GM18867 (cell line): ENCODE data around the gene HOXC12.

Experiments
- ATAC-seq: cut with Tn5 transposase; IDR thresholded peaks from one replicate; pipeline ENCODE4 v1.9.1; 2021; ENCODE audit warnings: mild to moderate bottlenecking, moderate library complexity; ENCODE audit not compliant: unreplicated experiment

Gene HOXC12

GRCh38 chr12:53993162-53994008, 38.7 kb downstream of the HOXC12 start:
- ATAC-seq: no peak

- no peak for ATAC-seq
These were observed 39.2 kb downstream of the HOXC12 start for GRCh38 chr12:53994009-53994263.

- no peak for ATAC-seq
These were observed 39.7 kb downstream of the HOXC12 start for GRCh38 chr12:53994264-53995001.

GRCh38 chr12:53995002-53995377, 40.3 kb downstream of the HOXC12 start:
- no peak for ATAC-seq

DNA sequence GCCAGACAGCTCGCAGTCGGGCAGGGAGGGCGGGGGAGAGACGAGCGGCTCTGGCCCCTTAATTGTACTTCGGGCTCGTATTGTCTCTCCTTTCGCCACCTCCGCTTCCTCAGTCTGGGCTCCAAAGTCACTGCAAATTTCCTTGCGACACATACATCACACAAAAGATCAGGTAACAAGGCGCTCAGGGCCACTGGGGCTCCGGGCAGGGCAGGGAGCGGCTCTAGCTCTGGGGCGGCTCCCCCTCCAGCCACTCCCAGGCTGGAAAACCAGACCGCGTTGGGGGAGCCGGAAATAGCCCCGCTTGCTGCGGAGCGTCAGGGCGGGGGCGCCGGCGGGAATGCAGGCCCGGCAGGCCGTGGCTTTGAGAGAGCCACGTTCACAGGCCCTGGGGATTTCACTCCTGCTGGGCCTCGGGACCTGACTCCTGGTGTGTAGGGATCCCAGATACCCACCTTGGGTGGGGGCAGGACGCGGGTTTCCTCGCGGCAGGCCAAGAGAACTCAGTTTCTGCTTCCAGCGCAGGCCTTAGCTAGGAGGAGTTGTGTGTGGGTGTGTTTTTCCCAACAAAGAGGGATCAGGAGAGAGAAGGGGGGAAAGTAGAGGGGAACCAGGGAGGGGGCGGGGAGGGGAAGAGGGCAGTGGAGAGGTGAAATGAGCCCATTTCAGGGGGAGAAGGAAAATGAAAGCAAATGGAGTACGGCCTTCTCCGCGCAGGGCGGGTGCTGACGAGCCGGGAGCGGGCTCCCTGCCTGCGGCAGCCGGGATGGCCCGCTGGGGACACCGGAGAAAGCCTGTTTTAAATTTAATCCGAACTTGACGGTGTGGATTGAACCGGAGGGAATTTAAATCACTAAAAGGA, 40.9 kb downstream of the HOXC12 start:
- no peak for ATAC-seq

DNA sequence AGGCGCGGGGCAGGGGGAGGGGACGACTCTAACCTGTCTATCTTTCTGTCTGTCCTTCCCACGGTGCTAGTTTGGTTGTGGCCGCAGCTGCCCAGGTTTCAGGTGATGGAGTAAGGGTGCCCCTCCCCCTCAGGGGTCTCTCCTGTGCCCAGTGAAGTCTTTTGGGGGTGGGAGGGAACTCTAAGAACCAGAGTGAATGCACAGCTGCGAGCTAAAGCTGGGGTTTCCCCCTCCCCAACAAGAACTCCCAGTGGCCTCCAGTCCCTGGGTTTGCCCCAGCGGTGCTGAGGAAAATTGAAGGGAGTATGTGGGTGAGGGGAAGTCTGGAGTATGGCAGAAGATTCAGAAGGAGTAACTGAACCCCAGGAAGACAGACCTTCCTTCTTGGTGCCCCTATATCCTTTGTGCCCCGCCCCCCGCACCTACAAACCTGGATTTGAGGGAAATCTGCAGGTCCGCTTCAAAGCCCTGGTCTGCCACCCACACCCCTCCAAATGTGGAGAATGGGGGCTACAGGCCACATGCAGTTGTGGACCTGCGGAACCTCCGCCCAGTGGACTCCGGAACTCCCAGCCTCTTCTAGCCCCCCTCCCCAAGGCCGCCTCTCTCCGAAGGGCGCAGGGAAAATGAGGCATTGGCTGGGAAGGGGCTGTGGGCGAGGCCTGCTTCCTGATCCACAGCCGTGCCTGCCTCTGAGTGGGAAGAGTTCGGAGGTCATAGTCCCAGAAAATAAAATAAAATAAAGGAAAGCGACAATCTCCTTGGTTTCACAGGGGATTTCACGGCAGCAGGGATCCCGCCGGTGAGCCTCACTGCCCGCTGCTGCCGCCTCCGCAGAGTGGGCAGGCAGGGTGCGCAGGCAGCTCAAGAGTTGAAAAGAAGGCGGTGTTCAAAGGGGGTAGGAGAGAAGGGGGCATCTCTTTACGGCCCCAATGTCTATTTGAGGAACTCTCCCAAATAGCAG, 41.8 kb downstream of the HOXC12 start:
- ATAC-seq: no peak

- no peak for ATAC-seq
These were observed 42.8 kb downstream of the HOXC12 start for GRCh38 chr12:53997204-53998109.

GRCh38 chr12:53998110-53998899, 43.6 kb downstream of the HOXC12 start:
- ATAC-seq: no peak

DNA sequence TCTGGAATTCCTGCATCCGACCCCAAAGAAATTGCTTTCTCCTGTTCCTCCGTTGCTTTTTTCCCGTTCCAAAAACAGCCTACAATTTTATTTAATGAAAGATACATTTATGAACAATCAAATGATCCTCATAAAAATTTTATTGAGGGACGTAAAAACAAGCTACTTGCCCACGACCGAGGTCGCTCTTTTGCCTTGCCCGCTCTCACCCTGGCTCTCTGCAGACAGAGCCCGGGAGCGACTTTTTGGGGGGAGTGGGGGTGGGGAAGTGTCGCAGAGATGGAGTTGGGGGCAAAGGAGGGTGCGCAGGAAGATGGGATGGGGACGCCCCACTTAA, 44.2 kb downstream of the HOXC12 start:
- ATAC-seq: no peak

DNA sequence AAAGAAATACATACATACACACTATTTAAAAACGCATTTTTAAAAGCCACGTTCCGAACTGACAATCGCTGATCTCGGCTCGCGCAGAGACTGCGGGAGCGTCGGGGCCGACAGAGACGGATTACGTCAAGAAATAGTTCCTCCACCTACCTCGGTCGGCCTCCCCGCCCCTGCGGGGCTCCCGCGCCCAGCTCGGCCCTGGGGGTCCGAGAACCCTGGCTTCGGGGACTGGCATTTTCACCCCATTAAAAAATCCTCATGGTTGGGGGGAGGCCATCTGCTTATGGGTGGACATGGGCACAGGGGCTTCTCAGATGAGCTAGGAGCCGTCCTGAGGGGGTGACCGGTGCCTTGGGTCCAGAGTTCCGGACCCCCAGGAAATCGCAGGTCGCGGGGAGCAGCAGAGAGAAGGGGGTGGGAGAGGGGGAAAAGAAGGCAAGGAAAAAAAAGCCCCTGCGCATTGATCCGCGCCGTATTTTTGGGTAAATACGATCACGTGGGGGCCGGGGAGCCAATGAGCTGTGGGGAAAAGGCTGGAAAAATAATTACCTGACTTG, 44.9 kb downstream of the HOXC12 start:
- no peak for ATAC-seq

DNA sequence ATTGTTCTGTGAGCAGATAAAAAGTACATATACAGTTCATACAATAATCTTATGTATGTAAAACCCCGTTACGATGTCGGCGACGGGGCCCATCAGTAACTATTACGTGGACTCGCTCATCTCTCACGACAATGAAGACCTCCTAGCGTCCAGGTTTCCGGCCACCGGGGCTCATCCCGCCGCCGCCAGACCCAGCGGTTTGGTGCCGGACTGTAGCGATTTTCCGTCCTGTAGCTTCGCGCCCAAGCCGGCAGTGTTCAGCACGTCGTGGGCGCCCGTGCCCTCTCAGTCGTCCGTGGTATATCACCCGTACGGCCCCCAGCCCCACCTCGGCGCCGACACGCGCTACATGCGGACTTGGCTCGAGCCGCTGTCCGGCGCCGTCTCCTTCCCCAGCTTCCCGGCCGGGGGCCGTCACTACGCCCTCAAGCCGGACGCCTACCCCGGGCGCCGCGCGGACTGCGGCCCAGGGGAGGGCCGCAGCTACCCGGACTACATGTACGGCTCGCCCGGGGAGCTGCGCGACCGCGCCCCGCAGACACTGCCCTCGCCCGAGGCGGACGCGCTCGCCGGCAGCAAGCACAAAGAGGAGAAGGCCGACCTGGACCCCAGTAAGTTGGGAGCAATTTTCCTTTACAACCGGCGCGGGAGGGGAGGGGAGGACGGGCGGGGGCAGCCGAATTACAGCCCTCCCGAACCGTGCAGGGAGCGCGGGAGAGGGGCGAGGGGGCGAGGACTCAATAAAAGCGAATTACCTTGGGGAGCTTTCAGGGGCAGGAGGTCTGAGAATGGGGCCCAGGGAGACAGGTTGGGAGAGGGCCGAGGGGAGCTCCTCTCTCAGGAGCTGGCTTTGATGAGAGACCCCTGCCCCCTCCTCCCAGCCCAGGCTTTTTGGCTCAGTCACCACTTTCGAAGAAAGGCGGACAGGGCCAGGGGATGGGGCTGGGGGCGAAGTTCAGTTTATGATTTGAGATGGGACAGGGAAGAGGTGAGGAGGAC, 45.7 kb downstream of the HOXC12 start, which contains the start of gene HOXC9:
HOXC9 (plus strand) TSS at position 46 of the 999 bp plus-strand sequence; CDS start at position 74, 28 bp downstream.
- no peak for ATAC-seq

DNA sequence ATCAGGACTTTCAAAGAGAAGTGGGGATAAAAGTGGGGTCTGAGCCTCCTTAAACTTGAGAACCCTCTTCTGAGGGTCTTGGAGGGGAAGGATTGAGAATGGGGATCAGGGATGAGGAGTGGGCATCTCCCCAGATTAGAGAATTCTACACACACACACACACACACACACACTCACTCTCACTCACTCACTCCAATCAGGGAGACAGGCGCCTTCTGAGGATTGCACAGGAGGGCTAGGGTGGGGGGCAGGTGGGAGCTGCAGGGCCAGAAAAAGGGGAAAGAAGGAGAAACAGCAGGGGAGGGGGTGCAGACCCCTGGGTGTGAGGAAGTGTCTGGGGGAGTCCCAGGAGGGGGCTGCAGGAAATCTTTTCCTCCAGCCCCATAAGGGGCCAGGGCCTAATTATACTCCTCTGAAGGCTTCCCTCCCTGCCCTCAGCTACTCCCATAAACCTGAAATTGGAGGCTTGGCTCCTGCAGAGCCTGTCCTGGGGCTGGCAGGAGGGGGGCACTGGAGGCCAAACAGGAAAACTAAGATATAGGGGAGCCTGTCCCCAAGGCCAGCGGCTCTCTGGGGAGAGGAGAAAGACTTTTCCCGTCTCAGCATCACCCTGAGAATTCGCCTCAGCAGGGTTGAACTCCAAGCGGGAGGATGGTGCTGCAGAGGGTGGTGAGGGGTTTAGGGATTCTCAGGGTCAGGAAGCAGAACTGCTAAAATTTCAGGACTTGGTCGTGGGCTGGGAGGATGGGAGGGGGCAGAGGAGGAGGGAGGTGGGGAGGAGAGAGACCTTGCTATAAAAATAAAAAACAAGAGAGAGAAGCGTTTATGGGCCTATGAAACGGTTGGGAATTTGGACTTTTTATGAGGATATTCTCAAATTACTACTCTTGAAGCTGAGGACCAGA, 46.8 kb downstream of the HOXC12 start:
- ATAC-seq: no peak

DNA sequence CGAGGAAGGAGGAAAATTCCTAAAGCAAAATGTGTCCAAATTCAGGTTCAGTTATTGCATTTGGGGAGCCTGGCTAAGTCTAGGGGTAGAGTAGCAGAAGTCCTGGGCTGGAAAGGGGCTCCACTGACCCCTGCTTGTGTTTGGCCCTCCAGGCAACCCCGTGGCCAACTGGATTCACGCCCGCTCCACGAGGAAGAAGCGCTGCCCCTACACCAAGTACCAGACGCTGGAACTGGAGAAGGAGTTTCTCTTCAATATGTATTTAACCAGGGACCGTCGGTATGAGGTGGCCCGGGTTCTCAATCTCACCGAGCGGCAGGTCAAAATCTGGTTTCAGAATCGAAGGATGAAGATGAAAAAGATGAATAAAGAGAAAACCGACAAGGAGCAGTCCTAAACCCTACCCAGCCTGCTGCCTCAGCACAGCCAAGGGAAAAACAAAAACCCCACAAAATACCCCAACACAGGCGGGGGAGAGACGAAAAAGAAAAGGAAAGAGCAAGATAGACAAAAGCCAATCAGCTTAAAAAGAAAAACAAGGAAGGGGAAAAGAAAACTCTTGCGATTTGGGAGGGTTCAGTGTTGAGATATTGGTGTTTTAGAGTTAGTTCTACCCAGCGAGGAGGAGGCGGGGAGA, 47.7 kb downstream of the HOXC12 start:
- no peak for ATAC-seq

DNA sequence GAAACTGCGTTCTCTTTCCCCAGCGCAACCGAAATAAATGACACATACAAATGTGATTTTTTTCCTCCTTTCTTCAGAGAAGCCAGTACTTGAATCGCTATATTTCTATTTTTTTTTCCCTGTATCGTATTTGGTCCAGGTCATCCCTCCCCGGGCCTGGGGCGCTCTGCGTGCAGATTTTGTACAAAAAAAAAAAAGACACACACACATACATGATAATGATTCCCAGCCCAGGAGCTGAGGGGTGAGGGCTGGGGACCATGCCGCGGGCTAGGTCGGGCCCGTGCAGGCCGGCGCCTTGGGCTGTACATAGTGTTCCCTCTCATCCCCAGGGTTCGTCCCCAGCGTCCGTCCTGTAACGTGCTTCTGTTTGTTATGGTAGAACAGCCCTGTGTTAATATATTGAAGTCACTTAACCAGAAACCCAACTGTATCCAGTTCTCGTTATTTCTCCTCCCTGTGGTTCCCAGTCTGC, 48.2 kb downstream of the HOXC12 start:
- ATAC-seq: no peak

- no peak for ATAC-seq
These were observed 48.9 kb downstream of the HOXC12 start for GRCh38 chr12:54003625-54004024.
